MM.1S (cell line): Measurements from ENCODE around the gene F3.

Experiments
- CTCF ChIP-seq: fragments of 300-600 bp; sonication (generic); IDR thresholded peaks from 2 replicates; pipeline ENCODE4 v1.5.1; 2016; ENCODE audit warnings: antibody characterized with exemption, low read length, mixed read lengths
- EZH2 ChIP-seq: fragments of 300-600 bp; sonication (generic); optimal IDR thresholded peaks from 2 replicates; pipeline ENCODE3; 2017; ENCODE audit warnings: low read depth, mild to moderate bottlenecking, antibody characterized with exemption, low read length, mixed read lengths

- TF ChIP-seq CTCF (no peak), EZH2 (no peak)
Observed at GRCh38 chr1:94578856-94579255, 37.3 kb upstream of the F3 start.
